OCI-LY3 (cell line): Measurements from ENCODE around the gene SPINK8.

ENCODE experiments used
- H2AFZ ChIP-seq: fragments of 200-600, 300-600 bp; shearing (Covaris generic); 2 replicates; pipeline ENCODE4 v1.6.0; 2014; ENCODE audit warnings: antibody characterized with exemption, low read depth, low read length
- H3K27ac ChIP-seq: fragments of 200-600, 300-600 bp; sonication (generic); 2 replicates; pipeline ENCODE4 v1.5.1; 2014; ENCODE audit warnings: mild to moderate bottlenecking, low read length, moderate library complexity, mixed read lengths
- H3K27me3 ChIP-seq: fragments of 200-600, 300-600 bp; sonication (generic); 2 replicates; pipeline ENCODE4 v1.6.1; 2014; ENCODE audit warnings: low read depth, low read length, mixed read lengths
- H3K36me3 ChIP-seq: fragments of 200-600, 300-600 bp; sonication (generic); replicated peaks from 2 replicates; pipeline ENCODE3; 2014; ENCODE audit warnings: low read depth, low read length, mixed read lengths
- H3K4me1 ChIP-seq: fragments of 300-600, 200-600 bp; sonication (generic); 2 replicates; pipeline ENCODE4 v1.6.1; 2014; ENCODE audit warnings: low read length, mixed read lengths
- H3K4me2 ChIP-seq: fragments of 200-600, 300-600 bp; sonication (generic); 2 replicates; pipeline ENCODE4 v1.6.1; 2014; ENCODE audit warnings: low read length, mixed read lengths
- H3K4me3 ChIP-seq: fragments of 300-600, 200-600 bp; sonication (generic); 2 replicates; pipeline ENCODE4 v1.5.1; 2014; ENCODE audit warnings: antibody characterized with exemption, mild to moderate bottlenecking, low read length, moderate library complexity
- H3K79me2 ChIP-seq: fragments of 300-600, 200-600 bp; shearing (Covaris generic); 2 replicates; pipeline ENCODE4 v1.6.1; 2014; ENCODE audit warnings: mild to moderate bottlenecking, low read length, mixed read lengths
- H3K9ac ChIP-seq: fragments of 300-600, 200-600 bp; shearing (Covaris generic); 2 replicates; pipeline ENCODE4 v1.6.0; 2014; ENCODE audit warnings: mild to moderate bottlenecking, low read length, moderate library complexity
- H3K9me3 ChIP-seq: fragments of 200-600, 300-600 bp; shearing (Covaris generic); 2 replicates; pipeline ENCODE4 v1.6.1; 2014; ENCODE audit warnings: low read length, mixed read lengths; ENCODE audit not compliant: insufficient read depth
- H4K20me1 ChIP-seq: fragments of 200-600, 300-600 bp; sonication (generic); 2 replicates; pipeline ENCODE4 v1.6.1; 2016; ENCODE audit warnings: low read length, mixed read lengths; ENCODE audit not compliant: insufficient read depth
- CTCF ChIP-seq: fragments of 200-600, 300-600 bp; sonication (generic); IDR thresholded peaks from 2 replicates; pipeline ENCODE4 v1.5.1; 2014; ENCODE audit warnings: antibody characterized with exemption, low read length, low read depth
- EZH2phosphoT487 ChIP-seq: fragments of 200-600 bp; shearing (Covaris generic); IDR thresholded peaks from 2 replicates; pipeline ENCODE4 v1.6.1; 2018; ENCODE audit warnings: antibody characterized with exemption, mixed run types, low read depth

SPINK8 gene

GRCh38 chr3:48286308-48286707, 47.2 kb downstream of the SPINK8 start:
- no peaks in the 10 kb centered on the region for H4K20me1 ChIP-seq
- H3K9me3 ChIP-seq: 0 out of 2 replicates have a peak, but pooled peaks cover 3% of the 10 kb centered on the region
- peaks cover 7% of the 10 kb centered on the region for H3K4me1 ChIP-seq
- H2AFZ ChIP-seq: no peak overlapping the region
- H3K27ac ChIP-seq: no peak overlapping the region
- H3K9ac ChIP-seq: no peak overlapping the region
- TF ChIP-seq CTCF (no peak), EZH2phosphoT487 (no peak)
- H3K4me2 ChIP-seq: no peak overlapping the region
- H3K36me3 ChIP-seq: peaks cover 6% of the 10 kb centered on the region
- H3K4me3 ChIP-seq: no peak overlapping the region
- no peaks in the 10 kb centered on the region for H3K27me3 ChIP-seq
- H3K79me2 ChIP-seq: no peaks in the 10 kb centered on the region

- H3K4me3 ChIP-seq: no peak overlapping the region
- peaks cover 6% of the 10 kb centered on the region for H3K36me3 ChIP-seq
- H4K20me1 ChIP-seq: no peaks in the 10 kb centered on the region
- H3K9me3 ChIP-seq: 0 out of 2 replicates have a peak, but pooled peaks cover 3% of the 10 kb centered on the region
- no peak overlapping the region for H3K4me2 ChIP-seq
- TF ChIP-seq EZH2phosphoT487 (no peak), CTCF (no peak)
- H3K27me3 ChIP-seq: no peaks in the 10 kb centered on the region
- peaks cover 7% of the 10 kb centered on the region for H3K4me1 ChIP-seq
- no peak overlapping the region for H2AFZ ChIP-seq
- no peak overlapping the region for H3K9ac ChIP-seq
- no peaks in the 10 kb centered on the region for H3K79me2 ChIP-seq
- H3K27ac ChIP-seq: no peak overlapping the region
Measured at GRCh38 chr3:48285675-48286074, 47.8 kb downstream of the SPINK8 start.

- Histone ChIP-seq H3K4me2 (no peak overlapping the region), H3K9me3 (0 out of 2 replicates have a peak, but pooled peaks cover 3% of the 10 kb centered on the region), H2AFZ (no peak overlapping the region), H3K79me2 (no peaks in the 10 kb centered on the region), H3K4me3 (no peak overlapping the region), H3K36me3 (peaks cover 6% of the 10 kb centered on the region), H3K27ac (no peak overlapping the region), H3K27me3 (no peaks in the 10 kb centered on the region), H4K20me1 (no peaks in the 10 kb centered on the region), H3K4me1 (peaks cover 7% of the 10 kb centered on the region), H3K9ac (no peak overlapping the region)
- no peak for TF ChIP-seq CTCF
- TF ChIP-seq EZH2phosphoT487: no peak
Measured at GRCh38 chr3:48285132-48285531, 48.3 kb downstream of the SPINK8 start.

GRCh38 chr3:48280881-48281280, 52.6 kb downstream of the SPINK8 start:
- no peak overlapping the region for H2AFZ ChIP-seq
- H3K9ac ChIP-seq: no peak overlapping the region
- H3K79me2 ChIP-seq: no peaks in the 10 kb centered on the region
- H3K27me3 ChIP-seq: no peaks in the 10 kb centered on the region
- H3K4me2 ChIP-seq: no peak overlapping the region
- no peaks in the 10 kb centered on the region for H3K9me3 ChIP-seq
- H3K36me3 ChIP-seq: peaks cover 3% of the 10 kb centered on the region
- no peaks in the 10 kb centered on the region for H4K20me1 ChIP-seq
- H3K4me3 ChIP-seq: no peak overlapping the region
- no peak overlapping the region for H3K27ac ChIP-seq
- TF ChIP-seq CTCF (no peak), EZH2phosphoT487 (no peak)
- H3K4me1 ChIP-seq: peaks cover 13% of the 10 kb centered on the region
